ENCODE results near the gene LRP4. TPM values are rescaled to one million over a fixed set of nuclear protein-coding genes. Genes with fewer than 3 reads are reported as not detected.

LRP4 gene
- total and polyA plus RNA-seq, 2 of the 8 experiments (the other 6 are each of a cell fraction or from before 2014, with no cell fraction given) = 5.4 to 22.1 TPM

DNA sequence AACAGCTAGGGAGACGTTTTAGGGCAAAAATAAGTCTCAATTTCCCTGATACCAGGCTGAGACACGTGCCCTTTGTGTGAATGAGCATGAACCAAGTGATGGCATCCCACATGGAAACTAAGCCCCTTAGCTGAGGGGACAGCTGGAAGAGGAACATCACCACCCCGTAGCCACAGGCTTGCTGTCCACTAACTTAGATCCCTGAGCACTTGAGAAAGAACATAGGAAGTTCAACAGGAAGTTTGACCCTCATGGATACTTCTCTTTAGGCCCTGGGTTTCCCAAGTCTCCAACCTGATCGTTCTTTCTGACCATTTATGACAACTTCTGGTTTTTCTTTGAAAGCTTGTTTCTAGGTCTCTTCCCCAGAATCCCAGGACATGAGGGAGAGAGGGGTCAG is 60.7 kb downstream of the LRP4 start (continued):
- TF ChIP-seq, protein P1, sequence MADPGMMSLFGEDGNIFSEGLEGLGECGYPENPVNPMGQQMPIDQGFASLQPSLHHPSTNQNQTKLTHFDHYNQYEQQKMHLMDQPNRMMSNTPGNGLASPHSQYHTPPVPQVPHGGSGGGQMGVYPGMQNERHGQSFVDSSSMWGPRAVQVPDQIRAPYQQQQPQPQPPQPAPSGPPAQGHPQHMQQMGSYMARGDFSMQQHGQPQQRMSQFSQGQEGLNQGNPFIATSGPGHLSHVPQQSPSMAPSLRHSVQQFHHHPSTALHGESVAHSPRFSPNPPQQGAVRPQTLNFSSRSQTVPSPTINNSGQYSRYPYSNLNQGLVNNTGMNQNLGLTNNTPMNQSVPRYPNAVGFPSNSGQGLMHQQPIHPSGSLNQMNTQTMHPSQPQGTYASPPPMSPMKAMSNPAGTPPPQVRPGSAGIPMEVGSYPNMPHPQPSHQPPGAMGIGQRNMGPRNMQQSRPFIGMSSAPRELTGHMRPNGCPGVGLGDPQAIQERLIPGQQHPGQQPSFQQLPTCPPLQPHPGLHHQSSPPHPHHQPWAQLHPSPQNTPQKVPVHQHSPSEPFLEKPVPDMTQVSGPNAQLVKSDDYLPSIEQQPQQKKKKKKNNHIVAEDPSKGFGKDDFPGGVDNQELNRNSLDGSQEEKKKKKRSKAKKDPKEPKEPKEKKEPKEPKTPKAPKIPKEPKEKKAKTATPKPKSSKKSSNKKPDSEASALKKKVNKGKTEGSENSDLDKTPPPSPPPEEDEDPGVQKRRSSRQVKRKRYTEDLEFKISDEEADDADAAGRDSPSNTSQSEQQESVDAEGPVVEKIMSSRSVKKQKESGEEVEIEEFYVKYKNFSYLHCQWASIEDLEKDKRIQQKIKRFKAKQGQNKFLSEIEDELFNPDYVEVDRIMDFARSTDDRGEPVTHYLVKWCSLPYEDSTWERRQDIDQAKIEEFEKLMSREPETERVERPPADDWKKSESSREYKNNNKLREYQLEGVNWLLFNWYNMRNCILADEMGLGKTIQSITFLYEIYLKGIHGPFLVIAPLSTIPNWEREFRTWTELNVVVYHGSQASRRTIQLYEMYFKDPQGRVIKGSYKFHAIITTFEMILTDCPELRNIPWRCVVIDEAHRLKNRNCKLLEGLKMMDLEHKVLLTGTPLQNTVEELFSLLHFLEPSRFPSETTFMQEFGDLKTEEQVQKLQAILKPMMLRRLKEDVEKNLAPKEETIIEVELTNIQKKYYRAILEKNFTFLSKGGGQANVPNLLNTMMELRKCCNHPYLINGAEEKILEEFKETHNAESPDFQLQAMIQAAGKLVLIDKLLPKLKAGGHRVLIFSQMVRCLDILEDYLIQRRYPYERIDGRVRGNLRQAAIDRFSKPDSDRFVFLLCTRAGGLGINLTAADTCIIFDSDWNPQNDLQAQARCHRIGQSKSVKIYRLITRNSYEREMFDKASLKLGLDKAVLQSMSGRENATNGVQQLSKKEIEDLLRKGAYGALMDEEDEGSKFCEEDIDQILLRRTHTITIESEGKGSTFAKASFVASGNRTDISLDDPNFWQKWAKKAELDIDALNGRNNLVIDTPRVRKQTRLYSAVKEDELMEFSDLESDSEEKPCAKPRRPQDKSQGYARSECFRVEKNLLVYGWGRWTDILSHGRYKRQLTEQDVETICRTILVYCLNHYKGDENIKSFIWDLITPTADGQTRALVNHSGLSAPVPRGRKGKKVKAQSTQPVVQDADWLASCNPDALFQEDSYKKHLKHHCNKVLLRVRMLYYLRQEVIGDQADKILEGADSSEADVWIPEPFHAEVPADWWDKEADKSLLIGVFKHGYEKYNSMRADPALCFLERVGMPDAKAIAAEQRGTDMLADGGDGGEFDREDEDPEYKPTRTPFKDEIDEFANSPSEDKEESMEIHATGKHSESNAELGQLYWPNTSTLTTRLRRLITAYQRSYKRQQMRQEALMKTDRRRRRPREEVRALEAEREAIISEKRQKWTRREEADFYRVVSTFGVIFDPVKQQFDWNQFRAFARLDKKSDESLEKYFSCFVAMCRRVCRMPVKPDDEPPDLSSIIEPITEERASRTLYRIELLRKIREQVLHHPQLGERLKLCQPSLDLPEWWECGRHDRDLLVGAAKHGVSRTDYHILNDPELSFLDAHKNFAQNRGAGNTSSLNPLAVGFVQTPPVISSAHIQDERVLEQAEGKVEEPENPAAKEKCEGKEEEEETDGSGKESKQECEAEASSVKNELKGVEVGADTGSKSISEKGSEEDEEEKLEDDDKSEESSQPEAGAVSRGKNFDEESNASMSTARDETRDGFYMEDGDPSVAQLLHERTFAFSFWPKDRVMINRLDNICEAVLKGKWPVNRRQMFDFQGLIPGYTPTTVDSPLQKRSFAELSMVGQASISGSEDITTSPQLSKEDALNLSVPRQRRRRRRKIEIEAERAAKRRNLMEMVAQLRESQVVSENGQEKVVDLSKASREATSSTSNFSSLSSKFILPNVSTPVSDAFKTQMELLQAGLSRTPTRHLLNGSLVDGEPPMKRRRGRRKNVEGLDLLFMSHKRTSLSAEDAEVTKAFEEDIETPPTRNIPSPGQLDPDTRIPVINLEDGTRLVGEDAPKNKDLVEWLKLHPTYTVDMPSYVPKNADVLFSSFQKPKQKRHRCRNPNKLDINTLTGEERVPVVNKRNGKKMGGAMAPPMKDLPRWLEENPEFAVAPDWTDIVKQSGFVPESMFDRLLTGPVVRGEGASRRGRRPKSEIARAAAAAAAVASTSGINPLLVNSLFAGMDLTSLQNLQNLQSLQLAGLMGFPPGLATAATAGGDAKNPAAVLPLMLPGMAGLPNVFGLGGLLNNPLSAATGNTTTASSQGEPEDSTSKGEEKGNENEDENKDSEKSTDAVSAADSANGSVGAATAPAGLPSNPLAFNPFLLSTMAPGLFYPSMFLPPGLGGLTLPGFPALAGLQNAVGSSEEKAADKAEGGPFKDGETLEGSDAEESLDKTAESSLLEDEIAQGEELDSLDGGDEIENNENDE (IDR thresholded peaks at IDR 0.05; ENCODE audit: insufficient replicate concordance, low read length) = no peak
- TF ChIP-seq POU5F1 (IDR thresholded peaks at IDR 0.05; ENCODE audit: low read depth, low read length) (no peak), EP300 (IDR thresholded peaks at IDR 0.05; ENCODE audit: borderline replicate concordance in 1 of 2, low read depth in 2 of 2, low read length in 2 of 2) (no peak), KDM5A (IDR thresholded peaks at IDR 0.05; ENCODE audit: low read length) (no peak), GTF2F1 (IDR thresholded peaks at IDR 0.05; ENCODE audit: borderline replicate concordance, low read depth, low read length) (no peak)
